Spleen (tissue), 11 donors: ENCODE results near the gene ROR1. TPM values are rescaled to one million over a fixed set of nuclear protein-coding genes. Genes with fewer than 3 reads are reported as not detected.

Experiments used
- DNase-seq: peaks from one replicate; pipeline ENCODE4 v3.0.0-alpha.2; 2020
- H3K27ac ChIP-seq, 8 donors: fragments of 200-600 bp; sonication (generic) in 7 of 8; 1 replicate in 4 of 8; 2 replicates in 4 of 8; pipeline versions ENCODE4 v1.5.0 to v1.8.0; 2016 to 2021; ENCODE audit warnings: inconsistent platforms in 4 of 8, mild to moderate bottlenecking in 4 of 8, moderate library complexity in 1 of 8
- H3K27me3 ChIP-seq, 7 donors: fragments of 200-600 bp; sonication (generic) in 6 of 7; replicated peaks in 1 of 7; 1 replicate in 4 of 7; 2 replicates in 3 of 7; pipeline versions ENCODE4 v1.5.0 to v1.8.0; 2016 to 2021; ENCODE audit warnings: inconsistent platforms in 3 of 7, mild to moderate bottlenecking in 1 of 7
- H3K36me3 ChIP-seq, 6 donors: fragments of 200-600 bp; sonication (generic) in 5 of 6; 1 replicate in 4 of 6; 2 replicates in 2 of 6; pipeline versions ENCODE4 v1.5.0 to v1.8.0; 2016 to 2021; ENCODE audit warnings: inconsistent platforms in 2 of 6
- H3K4me1 ChIP-seq, 6 donors: fragments of 200-600 bp; sonication (generic) in 5 of 6; 1 replicate in 3 of 6; 2 replicates in 3 of 6; pipeline versions ENCODE4 v1.5.0 to v1.8.0; 2016 to 2021; ENCODE audit warnings: inconsistent platforms in 3 of 6
- H3K4me3 ChIP-seq, 8 donors: fragments of 200-600 bp; sonication (generic) in 7 of 8; 1 replicate in 4 of 8; 2 replicates in 4 of 8; pipeline versions ENCODE4 v1.5.0 to v1.8.0; 2016 to 2021; ENCODE audit warnings: inconsistent platforms in 4 of 8, mild to moderate bottlenecking in 4 of 8, moderate library complexity in 2 of 8
- H3K9me3 ChIP-seq, 8 donors: fragments of 200-600 bp; sonication (generic) in 7 of 8; 1 replicate in 4 of 8; 2 replicates in 4 of 8; pipeline versions ENCODE4 v1.5.0 to v1.8.0; 2016 to 2021; ENCODE audit warnings: inconsistent platforms in 4 of 8
- POLR2A ChIP-seq, 3 donors: fragments of 450-650 bp; IDR thresholded peaks; one replicate each; pipeline ENCODE4 v1.5.1; 2017; ENCODE audit warnings: antibody characterized with exemption in 3 of 3, mild to moderate bottlenecking in 1 of 3
- POLR2AphosphoS5 ChIP-seq, 3 donors: sonication (generic); formaldehyde crosslinking; IDR thresholded peaks; one replicate each; pipeline ENCODE4 v1.5.1; 2017; ENCODE audit warnings: antibody characterized with exemption in 3 of 3
- WGBS, 5 donors: extraction: QIAGEN DNeasy Blood & Tissue Kit in 3 of 5; methylation state at CpG; one replicate each; pipeline versions ENCODE4 v1.1.5 to v1.1.7; 2013 to 2018; 5-methylcytosine and 5-hydroxymethylcytosine counted together
- intact Hi-C: fragments of 100-400 bp; cut with DNase I; formaldehyde crosslinking; loops from one replicate; pipeline ENCODE4 v1.15.0; 2023; ENCODE audit warnings: low total_unique reads
- polyA plus RNA-seq, 3 donors: library from polyadenylated mRNA; stranded (reverse); fragments of 200-250 nt; gene quantifications; one replicate each; pipeline ENCODE4 v1.2.1, GENCODE V29; 2013
- total RNA-seq, 7 donors: library from RNA; depleted of rRNA in 3 of 7; stranded (reverse); fragments of >200 nt in 3 of 7; fragmentation: NEBNext Ultra II Directional in 4 of 7; extraction: Animal tissue kit (Norgen Biotek cat#: 25700) in 4 of 7; gene quantifications; one replicate each; pipeline versions ENCODE4 v1.1.0 to v1.2.1, GENCODE V29; 2016 to 2021
- TF ChIP-seq, protein P1 (sequence below), 11 experiments: fragments of 200-600 bp in 7 of 11; fragments of 450-650 bp in 4 of 11; sonication (generic) in 4 of 11; IDR thresholded peaks in 8 of 11; conservative IDR thresholded peaks in 3 of 11; 1 replicate in 7 of 11; 2 replicates in 4 of 11; pipeline versions ENCODE4 v1.4.0 to v1.8.0; 2016 to 2021; ENCODE audit warnings: antibody characterized with exemption in 11 of 11, inconsistent platforms in 4 of 11, mild to moderate bottlenecking in 1 of 11
- donor health status: healthy with polysubstance abuse.
- donor health status: DM: no; HTN: no; CAD: no; lungs with moderate emphysema.
- donor health status: DM: no; HTN: no; CAD: no.
- donor health status: Bipolar disorder and iron deficiency.
- donor health status: healthy.
- donor health status: DM: no; HTN: no; CAD: no.
- donor health status: DM: yes; HTN: yes; CAD: no.

The ROR1 gene
- total and polyA plus RNA-seq, 10 donors = 0.43 to 12.3 (median 6.4) TPM

DNA sequence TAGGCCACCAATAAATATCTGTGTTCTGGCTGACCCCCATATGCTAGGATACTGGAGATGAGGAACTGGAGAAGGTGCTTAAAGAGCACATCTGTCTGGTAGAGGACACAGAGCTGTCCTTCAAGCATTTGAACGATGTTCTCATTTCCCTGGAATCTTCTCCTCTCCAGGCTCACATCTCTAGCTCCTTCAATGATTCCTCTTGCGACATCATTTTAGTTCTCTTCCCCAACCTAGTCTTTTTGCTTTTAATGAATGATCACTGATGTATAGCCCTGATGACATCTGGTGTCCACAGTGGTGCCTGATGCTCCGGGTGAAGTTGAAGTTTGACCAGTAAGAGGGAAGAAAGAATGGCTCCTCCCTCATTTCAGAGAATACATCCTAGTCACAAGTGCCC is 348.8 kb downstream of the ROR1 start:
- intact Hi-C loops = no loop called here
- no peak for TF ChIP-seq POLR2AphosphoS5 (IDR thresholded peaks at IDR 0.05)
- TF ChIP-seq POLR2A (IDR thresholded peaks at IDR 0.05) = no peak
- TF ChIP-seq, protein P1, sequence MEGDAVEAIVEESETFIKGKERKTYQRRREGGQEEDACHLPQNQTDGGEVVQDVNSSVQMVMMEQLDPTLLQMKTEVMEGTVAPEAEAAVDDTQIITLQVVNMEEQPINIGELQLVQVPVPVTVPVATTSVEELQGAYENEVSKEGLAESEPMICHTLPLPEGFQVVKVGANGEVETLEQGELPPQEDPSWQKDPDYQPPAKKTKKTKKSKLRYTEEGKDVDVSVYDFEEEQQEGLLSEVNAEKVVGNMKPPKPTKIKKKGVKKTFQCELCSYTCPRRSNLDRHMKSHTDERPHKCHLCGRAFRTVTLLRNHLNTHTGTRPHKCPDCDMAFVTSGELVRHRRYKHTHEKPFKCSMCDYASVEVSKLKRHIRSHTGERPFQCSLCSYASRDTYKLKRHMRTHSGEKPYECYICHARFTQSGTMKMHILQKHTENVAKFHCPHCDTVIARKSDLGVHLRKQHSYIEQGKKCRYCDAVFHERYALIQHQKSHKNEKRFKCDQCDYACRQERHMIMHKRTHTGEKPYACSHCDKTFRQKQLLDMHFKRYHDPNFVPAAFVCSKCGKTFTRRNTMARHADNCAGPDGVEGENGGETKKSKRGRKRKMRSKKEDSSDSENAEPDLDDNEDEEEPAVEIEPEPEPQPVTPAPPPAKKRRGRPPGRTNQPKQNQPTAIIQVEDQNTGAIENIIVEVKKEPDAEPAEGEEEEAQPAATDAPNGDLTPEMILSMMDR (IDR thresholded peaks at IDR 0.05 in 8 of 11, conservative IDR thresholded peaks at IDR 0.05 in 3 of 11) = no peak
- 87 to 96% (median 90%) methylated on average over 3 of the region's 3 CpGs for WGBS, 5 donors

GRCh38 chr1:64124704-64125440 is 351.1 kb downstream of the ROR1 start:
- no peak for DNase-seq
- intact Hi-C loops = no loop called here
- Histone ChIP-seq H3K27me3 (no peaks in the 10 kb centered on the region), H3K27ac (no peak overlapping the region), H3K36me3 (no peaks in the 10 kb centered on the region), H3K4me3 (no peak overlapping the region), H3K9me3 (no peaks in the 10 kb centered on the region), H3K4me1 (no peaks in the 10 kb centered on the region)
- 78 to 90% (median 88%) methylated on average over 7 of the region's 7 CpGs for WGBS, 5 donors
- no peak for TF ChIP-seq POLR2AphosphoS5 (IDR thresholded peaks at IDR 0.05)
- TF ChIP-seq, protein P1 (IDR thresholded peaks at IDR 0.05 in 8 of 11, conservative IDR thresholded peaks at IDR 0.05 in 3 of 11) = no peak
- TF ChIP-seq POLR2A (IDR thresholded peaks at IDR 0.05) = no peak

More for the DNA sequence above, 348.8 kb downstream of the ROR1 start:
- H3K4me3 ChIP-seq = no peak overlapping the region
- no peak overlapping the region for H3K27ac ChIP-seq
- DNase-seq = no peak
- no peaks in the 10 kb centered on the region for H3K27me3 ChIP-seq
- no peaks in the 10 kb centered on the region for H3K4me1 ChIP-seq
- no peaks in the 10 kb centered on the region for H3K36me3 ChIP-seq
- no peaks in the 10 kb centered on the region for H3K9me3 ChIP-seq

- H3K9me3 ChIP-seq = no peaks in the 10 kb centered on the region
- intact Hi-C loops = no loop called here
- no peaks in the 10 kb centered on the region for H3K4me1 ChIP-seq
- no peaks in the 10 kb centered on the region for H3K36me3 ChIP-seq
- no peak for DNase-seq
- no peak overlapping the region for H3K27ac ChIP-seq
- H3K27me3 ChIP-seq = no peaks in the 10 kb centered on the region
- no peak for TF ChIP-seq POLR2A (IDR thresholded peaks at IDR 0.05)
- H3K4me3 ChIP-seq = no peak overlapping the region
- 55 to 93% (median 73%) methylated on average over 1 of the region's 1 CpG for WGBS, 5 donors
These were observed 352.8 kb downstream of the ROR1 start for GRCh38 chr1:64126581-64126980.

DNA sequence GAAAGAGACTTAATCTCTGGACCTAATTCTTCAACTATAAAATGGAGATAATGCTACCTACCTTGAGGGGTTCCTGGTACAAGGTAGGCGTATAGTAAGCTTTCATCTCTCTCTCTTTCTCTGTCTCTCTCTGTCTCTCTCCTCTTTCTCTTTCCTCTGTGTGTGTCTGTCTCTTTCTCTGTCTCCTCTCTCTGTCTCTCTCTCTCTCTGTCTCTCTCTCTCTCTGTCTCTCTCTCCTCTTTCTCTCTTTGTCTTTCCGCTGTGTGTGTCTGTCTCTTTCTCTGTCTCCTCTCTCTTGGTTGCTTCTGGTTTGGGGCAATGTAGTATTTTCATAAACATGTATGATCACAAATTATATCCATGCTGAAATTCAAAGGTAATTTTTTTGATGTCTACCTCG is 353.5 kb downstream of the ROR1 start:
- H3K36me3 ChIP-seq = no peaks in the 10 kb centered on the region
- intact Hi-C loops = no loop called here
- 54 to 62% (median 58%) methylated on average over 3 of the region's 3 CpGs for WGBS, 5 donors
- H3K4me3 ChIP-seq = no peak overlapping the region
- no peak for TF ChIP-seq POLR2A (IDR thresholded peaks at IDR 0.05)
- TF ChIP-seq, protein P1 (IDR thresholded peaks at IDR 0.05 in 8 of 11, conservative IDR thresholded peaks at IDR 0.05 in 3 of 11) = no peak
- TF ChIP-seq POLR2AphosphoS5 (IDR thresholded peaks at IDR 0.05) = no peak
- H3K27ac ChIP-seq = no peak overlapping the region
- no peaks in the 10 kb centered on the region for H3K27me3 ChIP-seq
- DNase-seq = no peak
- no peaks in the 10 kb centered on the region for H3K9me3 ChIP-seq
- no peaks in the 10 kb centered on the region for H3K4me1 ChIP-seq
